Globus pallidus (tissue), 1 donor: ENCODE data around the gene C11orf21.
"Not testable (repeated sequence)": the region's sequence is repeated elsewhere in the genome, so short reads cannot be mapped to it uniquely, and the experiment has no call there.

ENCODE experiments used
- DNase-seq: peaks from one replicate; pipeline ENCODE4 v3.0.0-alpha.2; 2015; ENCODE audit warnings: low spot score

The C11orf21 gene

GRCh38 chr11:2296913-2297622 is 4.7 kb downstream of the C11orf21 start:
- DNase-seq = no peak

DNA sequence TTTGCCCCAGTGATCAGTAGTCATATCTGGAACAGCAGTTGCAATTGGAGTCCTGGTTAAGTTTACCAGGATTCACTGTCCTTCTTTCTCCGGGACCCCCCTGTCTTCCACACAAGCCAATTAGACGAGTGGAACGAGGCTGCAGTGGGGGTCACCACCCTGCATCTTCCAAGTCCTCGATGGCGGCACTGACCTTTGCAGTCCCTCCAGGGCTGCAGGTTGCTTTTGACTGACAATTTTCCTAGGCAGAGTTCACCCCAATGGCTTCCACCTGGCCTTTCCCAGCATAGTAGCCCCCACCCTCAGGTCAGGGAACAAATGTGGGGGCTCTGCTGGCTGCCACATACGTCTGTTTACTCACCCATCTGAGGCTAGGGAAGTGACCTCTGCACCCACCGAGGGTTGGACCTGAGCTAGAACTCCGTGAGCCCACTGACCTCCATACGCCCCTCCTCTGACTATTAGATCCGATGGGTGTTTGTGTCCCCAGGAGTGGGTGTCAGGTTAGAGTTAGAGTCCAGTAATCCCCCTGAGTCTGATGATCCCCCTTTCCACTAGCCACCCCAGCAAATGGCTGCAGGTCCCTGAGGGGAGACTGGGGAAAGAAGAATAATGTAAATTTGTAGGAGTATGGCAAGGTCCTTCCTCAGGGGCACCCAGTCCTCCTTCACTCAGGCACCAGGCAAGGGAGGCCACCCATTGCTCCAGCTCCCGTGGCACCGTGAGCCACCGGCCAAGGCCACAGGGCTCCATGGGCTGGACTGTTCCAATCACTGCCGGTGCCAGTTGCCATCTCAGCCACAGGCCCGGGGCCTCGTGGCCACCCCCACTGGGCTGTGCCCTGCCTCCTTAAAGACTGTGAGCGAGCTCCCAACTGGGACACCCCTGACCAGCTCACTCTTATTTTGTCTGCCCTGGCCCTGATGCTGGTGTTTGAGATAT is 5.5 kb downstream of the C11orf21 start:
- DNase-seq = no peak

- no peak for DNase-seq
These were observed 6.8 kb downstream of the C11orf21 start for GRCh38 chr11:2294926-2295290.

GRCh38 chr11:2293984-2294925 is 7.5 kb downstream of the C11orf21 start:
- DNase-seq = no peak

- DNase-seq = no peak
These were observed 8.2 kb downstream of the C11orf21 start for GRCh38 chr11:2293531-2293971.

GRCh38 chr11:2290351-2290841 is 11.3 kb downstream of the C11orf21 start:
- DNase-seq = no peak

- DNase-seq = no peak
These were observed 11.9 kb downstream of the C11orf21 start for GRCh38 chr11:2289859-2290258.

DNA sequence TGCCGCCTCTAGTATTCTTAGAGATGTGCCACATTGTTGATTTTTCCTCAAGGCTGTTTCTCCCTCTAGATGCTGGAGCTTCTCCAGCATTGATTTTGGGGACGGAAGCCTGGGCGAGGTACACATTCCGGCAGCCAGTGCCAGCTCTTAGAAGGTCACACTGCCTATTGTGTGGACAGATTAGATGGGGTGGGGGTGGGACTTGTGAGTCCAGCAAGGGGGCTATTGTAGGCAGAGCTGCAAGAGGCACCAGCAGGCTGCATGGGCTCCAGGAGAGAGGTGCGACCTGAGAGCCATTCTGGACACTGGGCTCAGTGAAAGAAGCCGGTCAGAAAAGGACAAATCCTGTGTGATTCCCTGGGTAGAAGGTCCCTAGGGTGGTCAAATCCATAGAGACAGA is 12.4 kb downstream of the C11orf21 start:
- no peak for DNase-seq

DNA sequence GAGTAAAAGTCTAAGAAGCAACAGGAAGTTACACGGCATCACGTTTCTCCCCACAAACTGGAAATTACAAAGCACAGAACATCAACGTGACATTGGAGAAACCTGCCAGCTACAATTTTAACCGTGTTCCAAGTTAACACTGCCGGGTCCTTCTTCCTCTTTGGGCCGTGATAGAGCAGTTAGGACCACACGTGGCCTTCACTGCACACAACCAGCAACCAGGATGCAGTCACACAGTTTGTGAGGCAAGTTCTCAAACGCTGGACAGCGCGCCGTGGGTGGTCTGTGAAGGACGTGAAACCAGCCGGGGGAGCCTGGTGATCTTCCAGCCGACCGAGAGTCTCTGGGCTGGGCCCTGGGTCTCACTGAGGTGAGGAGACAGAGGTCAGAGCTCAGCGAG is 14.6 kb downstream of the C11orf21 start:
- DNase-seq = no peak

DNA sequence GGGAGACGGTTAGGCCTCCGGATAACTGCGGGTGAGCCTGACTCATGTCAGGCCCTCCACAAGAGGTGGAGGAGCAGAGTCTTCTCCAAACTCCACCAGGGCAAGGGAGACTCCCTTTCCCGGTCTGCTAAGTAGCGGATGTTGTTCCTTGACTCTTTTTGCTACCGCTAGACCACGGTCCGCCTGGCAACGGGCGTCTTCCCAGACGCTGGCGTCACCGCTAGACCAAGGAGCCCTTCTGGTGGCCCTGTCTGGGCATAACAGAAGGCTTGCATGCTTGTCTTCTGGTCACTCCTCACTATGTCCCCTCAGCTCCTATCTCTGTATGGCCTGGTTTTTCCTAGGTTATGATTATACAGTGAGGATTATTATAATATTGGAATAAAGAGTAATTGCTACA is 15.4 kb downstream of the C11orf21 start:
- not testable (repeated sequence) for DNase-seq

DNA sequence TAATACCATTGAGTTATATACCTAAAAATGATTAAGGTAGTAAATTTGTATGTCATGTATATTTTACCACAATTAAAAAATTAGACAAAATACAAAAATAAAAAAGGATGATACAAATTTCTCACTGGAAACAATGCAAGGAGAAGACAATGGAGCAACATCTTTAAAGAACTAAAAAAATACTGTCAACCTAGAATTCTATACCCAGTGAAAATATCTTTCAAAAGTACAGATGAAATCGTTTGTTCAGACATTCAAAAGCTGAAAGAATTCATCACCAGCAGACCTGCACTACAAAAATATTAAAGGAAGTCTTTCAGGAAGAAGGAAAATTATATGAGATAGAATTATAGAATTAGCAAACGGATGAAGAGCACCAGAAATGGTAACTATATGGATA is 21.5 kb downstream of the C11orf21 start:
- no peak for DNase-seq

GRCh38 chr11:2277933-2278523 is 23.7 kb downstream of the C11orf21 start:
- DNase-seq = no peak

GRCh38 chr11:2277008-2277346 is 24.7 kb downstream of the C11orf21 start:
- no peak for DNase-seq

DNA sequence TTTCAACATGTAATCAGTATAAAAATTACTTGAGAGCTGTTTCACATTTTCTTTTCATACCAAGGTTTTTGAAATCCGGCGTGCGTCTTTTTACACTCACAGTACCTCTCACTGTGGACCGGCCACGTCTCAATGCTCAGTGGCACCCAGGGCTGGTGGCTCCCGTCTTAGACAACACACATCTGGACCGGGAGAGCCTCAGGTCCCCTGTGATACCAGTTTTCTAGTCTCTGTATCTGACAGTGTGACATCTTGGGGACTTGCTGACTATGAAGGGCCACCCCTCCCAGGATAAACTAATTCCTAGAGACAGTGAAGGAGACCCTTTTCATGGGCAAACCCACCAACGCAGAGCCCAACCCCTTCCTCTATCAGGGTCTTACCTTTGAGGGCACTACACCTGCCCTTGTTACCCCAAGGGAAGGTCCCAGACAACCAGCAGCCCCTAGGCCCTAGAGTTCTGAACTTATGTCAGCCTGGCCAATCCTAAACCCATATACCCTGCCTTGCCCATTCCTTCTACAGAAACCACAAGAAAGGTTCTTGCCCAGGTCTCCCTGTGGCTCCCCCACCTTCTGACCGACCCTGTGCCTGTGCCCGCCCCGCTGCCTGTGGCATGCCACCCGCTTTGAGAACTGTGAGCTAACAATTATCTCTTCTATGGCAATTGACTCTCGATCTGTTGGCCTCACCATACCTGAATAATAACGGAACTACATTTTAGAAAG is 25.3 kb downstream of the C11orf21 start:
- no peak for DNase-seq

DNA sequence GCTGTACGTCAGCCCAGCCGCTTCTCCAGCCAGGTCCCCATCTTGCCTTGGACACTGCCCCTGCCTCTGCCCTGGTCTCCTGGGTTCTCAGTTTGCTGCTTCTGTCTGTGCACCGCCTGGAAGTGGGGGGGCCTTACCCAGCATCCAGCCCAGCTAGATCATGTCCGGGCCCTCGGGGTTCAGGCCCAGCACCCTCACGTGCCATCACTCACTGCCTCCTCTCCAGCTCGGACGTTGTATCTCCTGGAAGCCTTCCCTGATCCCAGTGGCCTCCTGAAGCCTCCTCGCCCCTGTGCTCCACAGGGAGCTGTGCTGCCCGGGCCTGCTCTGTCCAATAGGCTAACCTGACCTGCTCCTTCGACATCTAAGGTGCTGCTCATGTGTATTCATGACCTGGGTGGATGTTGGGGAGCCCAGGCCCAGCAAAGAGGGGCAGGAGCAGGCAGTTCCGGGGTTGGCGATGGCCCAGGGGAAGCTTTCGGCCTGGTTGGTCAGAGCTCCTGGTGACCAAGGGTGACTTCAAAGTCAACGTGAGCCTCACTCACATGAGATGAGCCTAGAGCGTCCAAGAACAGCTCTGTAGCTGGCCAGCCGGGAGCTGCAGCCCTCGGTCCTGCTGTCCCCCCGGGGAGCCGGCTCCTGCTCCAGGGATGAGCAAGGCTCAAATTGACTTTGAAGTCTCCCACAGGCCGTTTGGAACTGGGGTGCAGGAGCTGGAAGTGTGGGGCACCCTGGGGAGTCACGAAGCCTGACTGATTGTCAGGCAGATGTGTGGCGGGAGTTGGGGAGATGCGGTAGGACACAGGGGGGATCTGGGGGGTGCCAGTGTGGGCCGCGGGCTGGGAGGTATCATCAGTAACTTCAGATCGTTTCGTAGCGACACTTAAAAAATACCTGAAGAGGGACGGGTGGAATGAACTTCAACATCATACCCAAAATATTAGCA is 26.1 kb downstream of the C11orf21 start:
- no peak for DNase-seq

GRCh38 chr11:2273771-2274170 is 27.9 kb downstream of the C11orf21 start:
- DNase-seq = no peak

- no peak for DNase-seq
These were observed 28.4 kb downstream of the C11orf21 start for GRCh38 chr11:2273311-2273710.

GRCh38 chr11:2272946-2273280 is 28.8 kb downstream of the C11orf21 start:
- DNase-seq = no peak

DNA sequence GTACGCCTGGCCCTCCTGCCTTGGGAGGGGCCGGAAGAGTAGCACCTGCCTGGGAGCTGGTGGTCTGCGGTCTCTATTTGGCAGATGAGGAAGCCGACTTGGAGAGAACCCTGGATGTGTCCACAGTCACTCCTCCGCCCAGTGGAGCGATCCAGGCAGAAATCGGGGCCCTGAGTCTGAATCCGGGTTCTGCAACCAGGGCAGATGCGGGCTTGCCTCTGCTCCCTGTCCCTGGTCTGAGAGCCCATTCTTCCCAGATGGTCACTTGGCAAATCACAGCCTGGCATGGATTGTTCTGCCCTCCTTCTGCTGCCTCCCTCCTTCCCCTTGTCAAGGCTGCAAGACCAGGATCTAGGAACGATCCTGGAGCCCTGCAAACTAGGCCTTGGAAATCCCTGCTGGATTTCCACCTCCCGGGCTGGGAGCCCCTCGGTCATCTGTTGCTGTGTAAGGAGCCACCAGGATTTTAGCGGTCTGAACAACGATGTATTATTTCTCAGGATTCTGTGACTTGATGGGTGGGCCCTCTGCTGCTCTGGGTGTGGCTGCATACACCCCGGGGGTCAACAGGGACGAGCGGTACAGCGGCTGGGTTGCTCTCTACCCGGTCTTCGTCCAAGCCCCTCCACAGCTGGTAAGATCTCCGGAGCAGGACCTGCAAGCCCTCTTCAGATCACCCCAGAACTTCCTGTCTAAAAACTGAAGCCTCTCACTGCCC is 29.3 kb downstream of the C11orf21 start:
- DNase-seq = no peak
